Chondrocyte (in vitro differentiated cells): Measurements from ENCODE around the gene ATP6V1F. TPM values are rescaled to one million over a fixed set of nuclear protein-coding genes. Genes with fewer than 3 reads are reported as not detected.

Source experiments
- DNase-seq: peaks from one replicate; pipeline ENCODE4 v3.0.0; 2021; ENCODE audit warnings: mixed read lengths, low spot score
- H3K27ac Mint-ChIP-seq: one replicate; pipeline ENCODE4 v1.8.0; 2021; ENCODE audit warnings: mild to moderate bottlenecking, moderate library complexity, mixed read lengths; ENCODE audit not compliant: unreplicated experiment
- H3K27me3 Mint-ChIP-seq: 2 replicates; pipeline ENCODE4 v1.8.0; 2021; ENCODE audit warnings: low read depth, mixed read lengths
- H3K36me3 Mint-ChIP-seq: 2 replicates; pipeline ENCODE4 v1.8.0; 2021; ENCODE audit warnings: low read depth, mixed read lengths
- H3K4me1 Mint-ChIP-seq: 2 replicates; pipeline ENCODE4 v1.8.0; 2021; ENCODE audit warnings: low read depth, mild to moderate bottlenecking, mixed read lengths
- H3K4me3 Mint-ChIP-seq: one replicate; pipeline ENCODE4 v1.8.0; 2021; ENCODE audit warnings: mild to moderate bottlenecking, moderate library complexity, mixed read lengths; ENCODE audit not compliant: unreplicated experiment
- H3K9me3 Mint-ChIP-seq: 2 replicates; pipeline ENCODE4 v1.8.0; 2021; ENCODE audit warnings: low read depth, mixed read lengths
- total RNA-seq: library from RNA; stranded (reverse); gene quantifications from 3 replicates; pipeline ENCODE4 v1.2.1, GENCODE V29; 2021
- TF ChIP-seq, protein P1 (sequence below): fragments of 200-600 bp; sonication (generic); IDR thresholded peaks from 2 replicates; pipeline ENCODE4 v1.5.0; 2021; ENCODE audit warnings: antibody characterized with exemption, mild to moderate bottlenecking, moderate library complexity

The ATP6V1F gene
- total RNA-seq, 1 donor from 2014 or later, result 154 TPM

DNA sequence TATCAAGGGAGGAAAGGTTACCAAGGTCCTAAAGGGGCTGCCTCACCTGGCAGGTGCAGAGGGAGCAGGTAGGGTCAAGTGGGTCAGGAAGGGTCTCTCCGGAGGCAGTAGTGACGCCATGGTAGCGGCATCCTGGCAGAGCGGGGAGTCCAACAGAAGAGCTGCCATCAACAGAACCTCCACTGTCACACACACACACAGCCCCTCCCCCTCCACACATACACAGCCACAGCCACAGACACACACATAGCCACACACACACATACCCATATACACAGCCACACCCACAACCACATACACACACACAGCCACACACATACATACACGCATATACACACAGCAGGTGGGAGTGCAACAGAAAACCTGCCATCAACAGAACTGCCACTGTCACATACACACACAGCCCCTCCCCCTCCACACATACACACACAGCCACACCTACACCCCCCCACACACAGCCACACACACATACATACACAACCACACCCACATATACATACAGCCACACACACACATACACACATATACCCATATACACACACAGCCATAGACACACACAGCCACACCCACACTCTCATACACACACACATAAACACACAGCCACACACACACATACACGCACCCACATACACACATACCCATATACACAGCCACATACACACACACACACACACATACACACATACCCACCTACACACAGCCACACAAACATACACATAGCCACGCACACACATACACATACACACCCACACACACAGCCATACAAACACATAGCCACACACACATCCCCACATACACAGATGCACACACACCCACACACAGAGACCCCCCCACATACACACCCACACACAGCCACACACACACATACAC lies 24.7 kb downstream of the ATP6V1F start:
- Mint-ChIP-seq H3K4me1 (peaks cover 2% of the 10 kb centered on the region), H3K4me3 (no peak overlapping the region), H3K9me3 (no peaks in the 10 kb centered on the region), H3K27me3 (peaks cover 3% of the 10 kb centered on the region), H3K36me3 (no peaks in the 10 kb centered on the region), H3K27ac (no peak overlapping the region)
- TF ChIP-seq, protein P1, sequence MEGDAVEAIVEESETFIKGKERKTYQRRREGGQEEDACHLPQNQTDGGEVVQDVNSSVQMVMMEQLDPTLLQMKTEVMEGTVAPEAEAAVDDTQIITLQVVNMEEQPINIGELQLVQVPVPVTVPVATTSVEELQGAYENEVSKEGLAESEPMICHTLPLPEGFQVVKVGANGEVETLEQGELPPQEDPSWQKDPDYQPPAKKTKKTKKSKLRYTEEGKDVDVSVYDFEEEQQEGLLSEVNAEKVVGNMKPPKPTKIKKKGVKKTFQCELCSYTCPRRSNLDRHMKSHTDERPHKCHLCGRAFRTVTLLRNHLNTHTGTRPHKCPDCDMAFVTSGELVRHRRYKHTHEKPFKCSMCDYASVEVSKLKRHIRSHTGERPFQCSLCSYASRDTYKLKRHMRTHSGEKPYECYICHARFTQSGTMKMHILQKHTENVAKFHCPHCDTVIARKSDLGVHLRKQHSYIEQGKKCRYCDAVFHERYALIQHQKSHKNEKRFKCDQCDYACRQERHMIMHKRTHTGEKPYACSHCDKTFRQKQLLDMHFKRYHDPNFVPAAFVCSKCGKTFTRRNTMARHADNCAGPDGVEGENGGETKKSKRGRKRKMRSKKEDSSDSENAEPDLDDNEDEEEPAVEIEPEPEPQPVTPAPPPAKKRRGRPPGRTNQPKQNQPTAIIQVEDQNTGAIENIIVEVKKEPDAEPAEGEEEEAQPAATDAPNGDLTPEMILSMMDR, result no peak
- peak; percentile 59 for DNase-seq

DNA sequence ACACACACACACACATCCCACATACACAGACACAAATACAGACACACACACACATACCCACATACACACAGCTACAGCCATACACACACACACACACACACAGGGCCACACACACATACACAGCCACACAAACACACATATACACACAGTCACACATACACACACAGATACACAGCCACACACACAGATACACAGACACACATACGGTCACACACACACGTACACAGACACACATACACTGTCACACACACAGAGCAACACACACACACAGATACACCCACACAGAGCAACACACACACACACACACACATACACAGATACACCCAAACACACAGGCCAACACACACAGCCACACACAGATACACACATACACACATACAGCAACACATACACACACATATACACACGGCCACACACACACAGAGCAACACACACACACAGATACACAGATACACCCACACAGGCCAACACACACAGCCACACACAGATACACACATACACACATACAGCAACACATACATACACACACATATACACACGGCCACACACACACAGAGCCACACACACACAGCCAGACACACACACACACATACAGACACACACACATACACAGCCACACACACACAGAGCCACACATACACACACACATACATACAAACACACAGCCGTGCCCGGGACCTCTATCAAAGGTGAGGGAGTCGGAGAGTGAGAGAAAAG lies 25.5 kb downstream of the ATP6V1F start:
- Mint-ChIP-seq H3K27ac (no peak overlapping the region), H3K4me1 (peaks cover 2% of the 10 kb centered on the region), H3K4me3 (no peak overlapping the region), H3K36me3 (no peaks in the 10 kb centered on the region), H3K27me3 (peaks cover 3% of the 10 kb centered on the region), H3K9me3 (no peaks in the 10 kb centered on the region)
- TF ChIP-seq, protein P1, result no peak
- no peak for DNase-seq

DNA sequence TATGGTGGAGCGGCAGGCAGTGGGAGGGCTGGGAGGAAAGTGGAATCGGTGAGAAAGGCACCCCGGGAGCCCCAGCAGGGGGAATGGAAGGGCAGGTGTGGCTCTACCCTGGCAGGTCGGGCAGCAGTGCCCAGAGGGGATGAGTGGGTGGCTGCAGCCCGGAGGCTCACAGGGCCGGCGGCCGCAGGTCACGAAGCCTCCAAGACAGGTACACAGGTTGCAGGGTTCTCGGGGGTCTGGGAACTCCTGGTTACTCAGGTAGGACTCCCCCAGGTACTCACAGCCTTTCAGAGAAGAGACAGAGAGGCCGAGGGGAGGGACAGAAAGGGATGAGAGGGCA lies 26.1 kb downstream of the ATP6V1F start:
- DNase-seq, result peak; percentile 77
- Mint-ChIP-seq H3K4me1 (no peaks in the 10 kb centered on the region), H3K27me3 (peaks cover 3% of the 10 kb centered on the region), H3K36me3 (no peaks in the 10 kb centered on the region), H3K4me3 (no peak overlapping the region), H3K9me3 (no peaks in the 10 kb centered on the region), H3K27ac (no peak overlapping the region)
- TF ChIP-seq, protein P1, result no peak

DNA sequence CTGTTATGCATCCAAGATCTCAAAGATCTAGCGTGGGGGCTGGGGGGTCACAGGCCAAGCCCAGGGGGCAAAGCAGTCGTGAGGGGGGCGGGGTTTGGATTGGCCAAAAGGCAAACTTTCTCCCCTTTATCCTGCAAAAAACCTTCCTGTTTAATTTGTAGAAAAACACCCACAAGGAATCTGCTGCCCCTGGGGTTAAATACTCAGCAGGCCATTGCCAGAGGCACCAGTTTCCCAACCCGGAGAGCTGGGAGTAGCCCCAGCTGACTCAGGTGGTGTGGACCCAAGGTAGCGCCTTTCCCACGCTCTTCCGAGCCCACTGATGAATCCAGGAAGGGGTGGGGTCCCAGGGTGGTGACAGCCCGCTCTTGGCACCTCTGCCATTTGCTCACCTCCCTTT lies 26.5 kb downstream of the ATP6V1F start:
- TF ChIP-seq, protein P1, result no peak
- Mint-ChIP-seq H3K9me3 (no peaks in the 10 kb centered on the region), H3K27ac (no peak overlapping the region), H3K27me3 (peaks cover 3% of the 10 kb centered on the region), H3K4me3 (no peak overlapping the region), H3K4me1 (no peaks in the 10 kb centered on the region), H3K36me3 (no peaks in the 10 kb centered on the region)
- DNase-seq, result peak; percentile 34

DNA sequence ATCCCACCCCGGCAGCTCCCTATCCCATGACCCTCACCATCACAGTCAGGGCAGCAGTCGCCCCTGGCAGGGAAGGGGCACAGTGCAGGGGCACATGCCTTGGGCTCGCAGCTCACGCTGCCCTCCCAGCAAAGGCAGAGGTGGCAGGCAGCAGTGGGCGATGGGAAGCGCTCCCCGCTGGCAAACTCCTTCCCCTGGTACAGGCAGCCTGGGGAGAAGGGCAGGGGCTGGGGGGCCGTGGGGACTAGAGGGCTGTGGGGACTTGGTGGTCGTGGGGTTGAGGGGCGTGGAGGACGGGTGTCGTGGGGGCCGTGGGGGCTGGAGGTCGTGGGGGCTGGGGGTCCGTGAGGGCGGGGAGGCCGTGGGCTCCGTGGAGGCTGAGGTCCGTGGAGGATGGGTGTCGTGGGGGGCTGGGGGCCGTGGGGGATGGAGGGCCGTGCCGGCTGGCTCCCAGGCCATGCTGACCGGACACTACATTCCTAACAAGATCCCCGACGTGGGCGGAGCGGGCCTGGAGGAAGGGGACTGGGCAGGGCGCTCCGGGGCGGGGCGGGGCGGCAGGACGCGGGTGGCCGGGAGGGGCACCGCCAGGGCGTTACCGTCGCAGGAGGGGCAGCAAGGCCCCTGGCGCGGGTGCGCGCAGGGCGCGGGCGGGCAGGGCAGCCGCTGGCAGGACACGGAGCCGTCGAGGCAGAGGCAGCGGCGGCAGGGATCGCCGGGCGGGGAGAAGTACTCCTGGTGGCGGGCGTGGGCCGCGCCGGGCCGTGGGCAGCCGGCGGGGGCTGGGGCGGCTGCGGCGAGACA lies 27.9 kb downstream of the ATP6V1F start:
- Mint-ChIP-seq H3K27me3 (peaks cover 3% of the 10 kb centered on the region), H3K4me1 (no peaks in the 10 kb centered on the region)

More for the DNA sequence above, 27.9 kb downstream of the ATP6V1F start:
- H3K9me3 Mint-ChIP-seq, result no peaks in the 10 kb centered on the region
- no peak overlapping the region for H3K27ac Mint-ChIP-seq
- no peaks in the 10 kb centered on the region for H3K36me3 Mint-ChIP-seq
- DNase-seq, result peak; percentile 84
- TF ChIP-seq, protein P1, result no peak
- no peak overlapping the region for H3K4me3 Mint-ChIP-seq
